ENCODE results near the gene HEPN1.

The HEPN1 gene

DNA sequence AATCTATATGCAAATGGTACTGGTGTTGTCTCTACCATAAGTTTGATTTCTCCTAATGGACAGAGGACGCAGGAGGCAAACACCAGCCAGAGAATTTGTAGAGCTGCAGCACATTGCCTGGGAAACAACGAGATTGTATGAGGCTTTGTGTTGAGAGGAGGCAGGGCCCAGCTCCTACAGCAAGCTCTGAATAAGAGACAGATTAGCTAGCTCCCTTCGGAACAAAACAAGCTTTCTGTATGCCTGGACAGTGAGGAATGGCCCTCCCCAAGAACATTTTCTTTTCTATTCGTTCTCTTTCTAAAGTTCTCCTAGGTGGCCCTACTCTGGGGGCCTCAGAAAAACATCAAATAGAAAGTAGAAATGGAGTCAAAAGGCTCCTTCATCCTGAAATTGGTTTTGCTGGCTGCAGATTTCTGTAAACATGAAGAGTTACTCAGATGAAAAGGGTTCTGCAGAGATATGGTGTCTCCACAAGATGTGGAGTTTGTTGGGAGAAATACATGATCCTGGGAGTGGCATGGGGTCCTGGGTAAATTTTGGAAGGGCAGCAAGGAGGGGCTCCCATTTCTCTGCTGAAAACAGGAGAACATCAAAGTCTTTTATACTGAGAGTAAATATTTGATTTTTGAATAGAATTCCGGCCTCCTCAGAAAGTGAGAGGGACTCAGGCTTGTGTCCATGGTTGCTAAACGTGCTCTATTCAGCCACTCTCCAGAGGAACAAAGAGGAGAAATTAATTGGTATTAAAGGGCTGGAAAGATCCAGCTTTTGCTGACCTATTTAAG lies 23.6 kb downstream of the HEPN1 start:
- no peaks in the 10 kb centered on the region for H3K9me2 ChIP-seq (replicated peaks; ENCODE audit: insufficient read depth, low read length)
- H2AFZ ChIP-seq (ENCODE audit: low read depth, low read length, severe bottlenecking): no peak overlapping the region
- H4K20me1 ChIP-seq (ENCODE audit: low read depth, low read length): no peaks in the 10 kb centered on the region
- no peak overlapping the region for H3K27ac ChIP-seq (ENCODE audit: low read depth, low read length)
- no peaks in the 10 kb centered on the region for H3F3A ChIP-seq (ENCODE audit: insufficient read depth)
- TF ChIP-seq EZH2phosphoT487 (conservative IDR thresholded peaks at IDR 0.05; ENCODE audit: low read length): no peak
- TF ChIP-seq CTCF (IDR thresholded peaks at IDR 0.05; ENCODE audit: insufficient read depth, low read length, poor library complexity, severe bottlenecking): no peak
- no peaks in the 10 kb centered on the region for H3K27me3 ChIP-seq (ENCODE audit: low read length)
- no peaks in the 10 kb centered on the region for H3K36me3 ChIP-seq (ENCODE audit: low read length)
- H3K4me3 ChIP-seq (ENCODE audit: insufficient read depth, low read length, poor library complexity, severe bottlenecking): no peak overlapping the region
- H3K9ac ChIP-seq (ENCODE audit: low read length): no peak overlapping the region
- no peak overlapping the region for H3K4me2 ChIP-seq (ENCODE audit: low read depth, low read length, poor library complexity, severe bottlenecking)
- H3K9me3 ChIP-seq (ENCODE audit: insufficient read depth, low read length): no peaks in the 10 kb centered on the region
- no peaks in the 10 kb centered on the region for H3K79me2 ChIP-seq (ENCODE audit: insufficient read depth, low read length)

- no peak overlapping the region for H2AFZ ChIP-seq (ENCODE audit: low read depth, low read length, severe bottlenecking)
Observed at GRCh38 chr11:124943254-124943616, 24.2 kb downstream of the HEPN1 start.

DNA sequence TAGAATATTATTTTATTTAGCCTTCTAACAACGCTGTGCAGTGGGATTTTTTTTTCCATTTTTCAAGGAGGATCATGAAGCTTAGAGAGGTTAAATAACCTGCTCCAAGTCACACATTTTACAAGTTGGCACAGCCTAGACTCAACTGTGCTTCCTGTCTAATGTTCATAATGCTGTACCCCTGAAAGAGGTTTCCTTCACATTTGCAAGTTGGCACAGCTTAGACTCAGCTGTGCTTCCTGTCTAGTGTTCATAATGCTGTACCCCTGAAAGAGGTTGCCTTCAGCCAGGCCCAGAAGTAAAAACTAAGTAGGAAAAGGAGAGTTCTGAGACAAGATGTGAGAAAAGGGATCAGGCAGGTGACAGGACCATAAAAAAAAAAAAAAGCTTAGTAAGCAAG lies 24.7 kb downstream of the HEPN1 start:
- no peaks in the 10 kb centered on the region for H3K79me2 ChIP-seq (ENCODE audit: insufficient read depth, low read length)
- H3K27me3 ChIP-seq (ENCODE audit: low read length): no peaks in the 10 kb centered on the region
- H3K4me3 ChIP-seq (ENCODE audit: insufficient read depth, low read length, poor library complexity, severe bottlenecking): no peak overlapping the region
- H3K9me3 ChIP-seq (ENCODE audit: insufficient read depth, low read length): no peaks in the 10 kb centered on the region
- no peak overlapping the region for H3K9ac ChIP-seq (ENCODE audit: low read length)
- no peaks in the 10 kb centered on the region for H3K9me2 ChIP-seq (replicated peaks; ENCODE audit: insufficient read depth, low read length)
- H3F3A ChIP-seq (ENCODE audit: insufficient read depth): no peaks in the 10 kb centered on the region
- no peak overlapping the region for H3K27ac ChIP-seq (ENCODE audit: low read depth, low read length)
- H3K36me3 ChIP-seq (ENCODE audit: low read length): no peaks in the 10 kb centered on the region
- no peak overlapping the region for H3K4me2 ChIP-seq (ENCODE audit: low read depth, low read length, poor library complexity, severe bottlenecking)
- H2AFZ ChIP-seq (ENCODE audit: low read depth, low read length, severe bottlenecking): no peak overlapping the region
- no peak for TF ChIP-seq EZH2phosphoT487 (conservative IDR thresholded peaks at IDR 0.05; ENCODE audit: low read length)
- TF ChIP-seq CTCF (IDR thresholded peaks at IDR 0.05; ENCODE audit: insufficient read depth, low read length, poor library complexity, severe bottlenecking): no peak
- no peaks in the 10 kb centered on the region for H4K20me1 ChIP-seq (ENCODE audit: low read depth, low read length)

More at GRCh38 chr11:124943254-124943616, 24.2 kb downstream of the HEPN1 start:
- H3K4me2 ChIP-seq (ENCODE audit: low read depth, low read length, poor library complexity, severe bottlenecking): no peak overlapping the region
- H3F3A ChIP-seq (ENCODE audit: insufficient read depth): no peaks in the 10 kb centered on the region
- H3K9me3 ChIP-seq (ENCODE audit: insufficient read depth, low read length): no peaks in the 10 kb centered on the region
- no peaks in the 10 kb centered on the region for H3K9me2 ChIP-seq (replicated peaks; ENCODE audit: insufficient read depth, low read length)
- H3K9ac ChIP-seq (ENCODE audit: low read length): no peak overlapping the region
- H3K4me3 ChIP-seq (ENCODE audit: insufficient read depth, low read length, poor library complexity, severe bottlenecking): no peak overlapping the region
- no peak for TF ChIP-seq CTCF (IDR thresholded peaks at IDR 0.05; ENCODE audit: insufficient read depth, low read length, poor library complexity, severe bottlenecking)
- no peak for TF ChIP-seq EZH2phosphoT487 (conservative IDR thresholded peaks at IDR 0.05; ENCODE audit: low read length)
- H3K36me3 ChIP-seq (ENCODE audit: low read length): no peaks in the 10 kb centered on the region
- H3K27me3 ChIP-seq (ENCODE audit: low read length): no peaks in the 10 kb centered on the region
- no peaks in the 10 kb centered on the region for H4K20me1 ChIP-seq (ENCODE audit: low read depth, low read length)
- H3K79me2 ChIP-seq (ENCODE audit: insufficient read depth, low read length): no peaks in the 10 kb centered on the region
- no peak overlapping the region for H3K27ac ChIP-seq (ENCODE audit: low read depth, low read length)

All from SU-DHL-6 (cell line).